Stimulated activated naive CD8-positive, alpha-beta T cell treated with anti-CD3 and anti-CD28 coated beads, Interleukin-15, Interleukin-2, amounts not matched to agents 100 ng/mL and 50 ng/mL, for 24 hours (primary cell): Measurements from ENCODE around the gene MEP1A.
"Not testable (repeated sequence)": the region's sequence is repeated elsewhere in the genome, so short reads cannot be mapped to it uniquely, and the experiment has no call there.

ENCODE experiments used
- H3K27ac Mint-ChIP-seq: one replicate; pipeline ENCODE4 v1.8.0; 2021; ENCODE audit warnings: mild to moderate bottlenecking, mixed read lengths
- H3K27me3 Mint-ChIP-seq: one replicate; pipeline ENCODE4 v1.8.0; 2021; ENCODE audit warnings: mixed read lengths
- H3K36me3 Mint-ChIP-seq: one replicate; pipeline ENCODE4 v1.8.0; 2021; ENCODE audit warnings: low read depth, mixed read lengths
- H3K4me1 Mint-ChIP-seq: one replicate; pipeline ENCODE4 v1.8.0; 2021; ENCODE audit warnings: low read depth, mixed read lengths
- H3K4me3 Mint-ChIP-seq: one replicate; pipeline ENCODE4 v1.8.0; 2021; ENCODE audit warnings: mild to moderate bottlenecking, mixed read lengths
- H3K9me3 Mint-ChIP-seq: one replicate; pipeline ENCODE4 v1.8.0; 2021; ENCODE audit warnings: mixed read lengths

MEP1A gene

GRCh38 chr6:46793138-46793537 lies at the start of gene MEP1A:
TSS of gene MEP1A (plus strand) at chr6:46793389. CDS start at chr6:46793399, 10 bp downstream.
- Mint-ChIP-seq H3K4me3 (no peak within 1 kb of the TSS), H3K36me3 (no peaks in the 10 kb centered on the region), H3K27ac (no peak within 1 kb of the TSS), H3K9me3 (no peaks in the 10 kb centered on the region), H3K27me3 (peaks cover 4% of the 10 kb centered on the region), H3K4me1 (no peaks in the 10 kb centered on the region)

GRCh38 chr6:46743425-46744158 lies 49.6 kb upstream of the MEP1A start:
- no peaks in the 10 kb centered on the region for H3K4me1 Mint-ChIP-seq
- no peak overlapping the region for H3K4me3 Mint-ChIP-seq
- H3K27me3 Mint-ChIP-seq: peaks cover 30% of the 10 kb centered on the region
- H3K36me3 Mint-ChIP-seq: no peaks in the 10 kb centered on the region
- H3K27ac Mint-ChIP-seq: no peak overlapping the region
- H3K9me3 Mint-ChIP-seq: no peaks in the 10 kb centered on the region

- H3K4me1 Mint-ChIP-seq, H3K4me3 Mint-ChIP-seq, H3K27ac Mint-ChIP-seq, H3K9me3 Mint-ChIP-seq, H3K36me3 Mint-ChIP-seq: not testable (repeated sequence)
- peaks cover 26% of the 10 kb centered on the region for H3K27me3 Mint-ChIP-seq
These were observed 48.9 kb upstream of the MEP1A start for GRCh38 chr6:46744159-46744725.

GRCh38 chr6:46745973-46746372 lies 47.2 kb upstream of the MEP1A start:
- H3K36me3 Mint-ChIP-seq: no peaks in the 10 kb centered on the region
- H3K4me3 Mint-ChIP-seq: no peak overlapping the region
- H3K9me3 Mint-ChIP-seq: no peaks in the 10 kb centered on the region
- H3K27ac Mint-ChIP-seq: no peak overlapping the region
- peaks cover 29% of the 10 kb centered on the region for H3K27me3 Mint-ChIP-seq
- H3K4me1 Mint-ChIP-seq: no peaks in the 10 kb centered on the region

- Mint-ChIP-seq H3K4me3 (no peak within 1 kb of the TSS), H3K36me3 (no peaks in the 10 kb centered on the region), H3K4me1 (no peaks in the 10 kb centered on the region), H3K27me3 (peaks cover 24% of the 10 kb centered on the region), H3K9me3 (no peaks in the 10 kb centered on the region), H3K27ac (no peak within 1 kb of the TSS)
These were observed 46.5 kb upstream of the MEP1A start, which contains the start of gene ANKRD66 for GRCh38 chr6:46746696-46747095. TSS of gene ANKRD66 (plus strand) at chr6:46746933. CDS start at chr6:46751949, 5,016 bp downstream.

GRCh38 chr6:46748940-46749503 lies 44.2 kb upstream of the MEP1A start:
- Mint-ChIP-seq H3K36me3 (no peaks in the 10 kb centered on the region), H3K4me3 (no peak overlapping the region), H3K27me3 (peaks cover 20% of the 10 kb centered on the region), H3K27ac (no peak overlapping the region), H3K9me3 (no peaks in the 10 kb centered on the region), H3K4me1 (no peaks in the 10 kb centered on the region)

GRCh38 chr6:46749731-46750130 lies 43.5 kb upstream of the MEP1A start:
- Mint-ChIP-seq H3K9me3 (no peaks in the 10 kb centered on the region), H3K4me3 (no peak overlapping the region), H3K4me1 (no peaks in the 10 kb centered on the region), H3K27ac (no peak overlapping the region), H3K36me3 (no peaks in the 10 kb centered on the region), H3K27me3 (peaks cover 20% of the 10 kb centered on the region)

GRCh38 chr6:46751658-46752057 lies 41.5 kb upstream of the MEP1A start:
- Mint-ChIP-seq H3K27me3 (peaks cover 8% of the 10 kb centered on the region), H3K9me3 (no peaks in the 10 kb centered on the region), H3K27ac (no peak overlapping the region), H3K36me3 (no peaks in the 10 kb centered on the region), H3K4me3 (no peak overlapping the region), H3K4me1 (no peaks in the 10 kb centered on the region)

GRCh38 chr6:46755865-46756264 lies 37.3 kb upstream of the MEP1A start:
- Mint-ChIP-seq H3K36me3 (no peaks in the 10 kb centered on the region), H3K27me3 (no peaks in the 10 kb centered on the region), H3K9me3 (no peaks in the 10 kb centered on the region), H3K27ac (no peak overlapping the region), H3K4me3 (no peak overlapping the region), H3K4me1 (no peaks in the 10 kb centered on the region)

- Mint-ChIP-seq H3K27me3 (peaks cover 3% of the 10 kb centered on the region), H3K4me1 (no peaks in the 10 kb centered on the region), H3K4me3 (no peak overlapping the region), H3K27ac (no peak overlapping the region), H3K9me3 (no peaks in the 10 kb centered on the region), H3K36me3 (no peaks in the 10 kb centered on the region)
These were observed 36.5 kb upstream of the MEP1A start for GRCh38 chr6:46756469-46757213.

GRCh38 chr6:46757214-46757596 lies 36.0 kb upstream of the MEP1A start:
- H3K4me3 Mint-ChIP-seq: no peak overlapping the region
- H3K27ac Mint-ChIP-seq: no peak overlapping the region
- H3K27me3 Mint-ChIP-seq: peaks cover 3% of the 10 kb centered on the region
- H3K36me3 Mint-ChIP-seq: no peaks in the 10 kb centered on the region
- H3K9me3 Mint-ChIP-seq: no peaks in the 10 kb centered on the region
- H3K4me1 Mint-ChIP-seq: no peaks in the 10 kb centered on the region

- no peaks in the 10 kb centered on the region for H3K9me3 Mint-ChIP-seq
- no peak overlapping the region for H3K4me3 Mint-ChIP-seq
- peaks cover 13% of the 10 kb centered on the region for H3K27me3 Mint-ChIP-seq
- H3K27ac Mint-ChIP-seq: no peak overlapping the region
- H3K36me3 Mint-ChIP-seq: no peaks in the 10 kb centered on the region
- no peaks in the 10 kb centered on the region for H3K4me1 Mint-ChIP-seq
These were observed 34.0 kb upstream of the MEP1A start for GRCh38 chr6:46758960-46759753.

- no peak overlapping the region for H3K4me3 Mint-ChIP-seq
- no peak overlapping the region for H3K27ac Mint-ChIP-seq
- H3K27me3 Mint-ChIP-seq: peaks cover 14% of the 10 kb centered on the region
- H3K36me3 Mint-ChIP-seq: no peaks in the 10 kb centered on the region
- no peaks in the 10 kb centered on the region for H3K9me3 Mint-ChIP-seq
- no peaks in the 10 kb centered on the region for H3K4me1 Mint-ChIP-seq
These were observed 32.3 kb upstream of the MEP1A start for GRCh38 chr6:46760925-46761324.

- no peaks in the 10 kb centered on the region for H3K4me1 Mint-ChIP-seq
- H3K27me3 Mint-ChIP-seq: peaks cover 19% of the 10 kb centered on the region
- H3K27ac Mint-ChIP-seq: no peak overlapping the region
- H3K9me3 Mint-ChIP-seq: no peaks in the 10 kb centered on the region
- H3K36me3 Mint-ChIP-seq: no peaks in the 10 kb centered on the region
- H3K4me3 Mint-ChIP-seq: no peak overlapping the region
These were observed 29.7 kb upstream of the MEP1A start for GRCh38 chr6:46763466-46763865.
